Stimulated activated effector memory CD8-positive, alpha-beta T cell treated with anti-CD3 and anti-CD28 coated beads, Interleukin-12 subunit alpha, Interleukin-12 subunit beta, amount 100 ng/mL, for 72 hours (primary cell): ENCODE data around the gene HDDC3.
"Not testable (repeated sequence)": the region's sequence is repeated elsewhere in the genome, so short reads cannot be mapped to it uniquely, and the experiment has no call there.

Experiments used
- ATAC-seq: fragments of 150-1000 bp; cut with Tn5 transposase; 2 replicates; pipeline ENCODE4 v1.10.0; 2021
- DNase-seq, 2 donors: peaks; one replicate each; pipeline ENCODE4 v3.0.0; 2021 to 2022; ENCODE audit warnings: low spot score in 2 of 2
- H3K27ac Mint-ChIP-seq: one replicate; pipeline ENCODE4 v1.8.0; 2022; ENCODE audit warnings: mild to moderate bottlenecking, mixed read lengths
- H3K36me3 Mint-ChIP-seq: one replicate; pipeline ENCODE4 v1.8.0; 2022; ENCODE audit warnings: mild to moderate bottlenecking, mixed read lengths
- H3K4me1 Mint-ChIP-seq: one replicate; pipeline ENCODE4 v1.8.0; 2022; ENCODE audit warnings: mixed read lengths
- H3K4me3 Mint-ChIP-seq: one replicate; pipeline ENCODE4 v1.8.0; 2022; ENCODE audit warnings: mild to moderate bottlenecking, mixed read lengths
- H3K9me3 Mint-ChIP-seq: one replicate; pipeline ENCODE4 v1.8.0; 2022; ENCODE audit warnings: mixed read lengths

The HDDC3 gene

DNA sequence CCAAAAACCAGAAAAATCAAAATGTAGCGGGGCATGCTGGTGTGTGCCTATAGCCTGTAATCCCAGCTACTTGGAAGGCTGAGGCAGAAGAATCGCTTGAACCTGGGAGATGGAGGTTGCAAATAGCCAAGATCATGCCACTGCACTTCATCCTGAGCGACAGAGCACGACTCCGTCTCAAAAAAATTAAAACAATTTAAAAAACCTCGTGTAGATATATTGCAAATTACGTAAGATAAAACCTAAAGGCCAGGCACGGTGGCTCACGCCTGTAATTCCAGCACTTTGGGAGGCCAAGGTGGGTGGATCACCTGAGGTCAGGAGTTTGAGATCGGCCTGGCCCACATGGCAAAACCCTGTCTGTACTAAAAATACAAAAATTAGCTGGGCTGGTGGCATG is 5.6 kb downstream of the HDDC3 start:
- not testable (repeated sequence) for DNase-seq, H3K4me3 Mint-ChIP-seq, H3K27ac Mint-ChIP-seq, H3K9me3 Mint-ChIP-seq, ATAC-seq
- Mint-ChIP-seq H3K4me1 (peaks cover 32% of the 10 kb centered on the region), H3K36me3 (peaks cover 29% of the 10 kb centered on the region)

DNA sequence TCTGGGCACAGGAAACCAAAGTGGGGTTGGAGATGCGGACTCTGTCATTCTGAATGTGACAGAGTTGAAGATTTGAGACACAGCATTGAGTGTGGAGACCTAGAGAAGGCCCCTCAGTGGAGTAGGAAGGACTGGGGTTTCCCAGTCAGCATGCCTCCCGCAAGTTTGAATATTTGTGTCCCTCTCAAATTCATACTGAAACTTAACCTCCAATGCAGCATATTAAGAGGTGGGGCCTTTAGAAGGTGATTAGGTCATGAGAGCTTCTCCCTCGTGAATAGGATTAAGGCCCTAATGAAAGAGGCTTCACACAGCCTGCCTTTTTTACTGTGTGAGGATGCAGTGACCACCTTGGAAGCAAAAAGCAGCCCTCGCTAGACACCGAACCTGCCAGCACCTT is 8.0 kb downstream of the HDDC3 start:
- peak; percentile 79 for ATAC-seq
- H3K9me3 Mint-ChIP-seq, result no peaks in the 10 kb centered on the region
- peak overlapping the region; percentile 80 for H3K27ac Mint-ChIP-seq
- H3K36me3 Mint-ChIP-seq, result peaks cover 44% of the 10 kb centered on the region
- H3K4me1 Mint-ChIP-seq, result peaks cover 25% of the 10 kb centered on the region
- DNase-seq, result no peak
- peak overlapping the region; percentile 18 for H3K4me3 Mint-ChIP-seq

GRCh38 chr15:90922712-90923322 is 9.5 kb downstream of the HDDC3 start:
- peak; percentile 97 for ATAC-seq
- H3K4me1 Mint-ChIP-seq, result peaks cover 25% of the 10 kb centered on the region
- H3K9me3 Mint-ChIP-seq, H3K4me3 Mint-ChIP-seq, DNase-seq: not testable (repeated sequence)
- peaks cover 60% of the 10 kb centered on the region for H3K36me3 Mint-ChIP-seq
- H3K27ac Mint-ChIP-seq, result peak overlapping the region; percentile 80

DNA sequence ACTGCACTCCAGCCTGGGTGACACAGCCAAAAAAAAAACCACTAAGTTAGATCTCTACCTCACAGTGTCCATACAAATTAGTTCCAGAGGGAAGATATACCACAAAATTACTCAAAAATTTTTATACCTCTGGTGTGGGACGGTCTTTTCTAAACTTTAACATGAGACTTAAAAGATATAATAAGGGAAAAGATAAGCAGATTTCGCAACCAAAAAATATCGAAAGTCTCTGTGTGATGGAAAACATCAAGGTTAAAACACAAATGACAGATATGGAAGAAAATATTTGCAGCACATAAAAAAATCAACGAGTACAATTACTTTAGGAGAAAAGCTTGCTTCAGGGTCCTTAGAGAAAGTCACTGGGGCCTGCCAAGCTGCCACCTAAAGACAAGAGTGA is 10.5 kb downstream of the HDDC3 start:
- ATAC-seq, result no peak
- Mint-ChIP-seq H3K4me1 (peaks cover 25% of the 10 kb centered on the region), H3K27ac (no peak overlapping the region), H3K9me3 (no peaks in the 10 kb centered on the region), H3K36me3 (peaks cover 69% of the 10 kb centered on the region), H3K4me3 (no peak overlapping the region)
- no peak for DNase-seq

DNA sequence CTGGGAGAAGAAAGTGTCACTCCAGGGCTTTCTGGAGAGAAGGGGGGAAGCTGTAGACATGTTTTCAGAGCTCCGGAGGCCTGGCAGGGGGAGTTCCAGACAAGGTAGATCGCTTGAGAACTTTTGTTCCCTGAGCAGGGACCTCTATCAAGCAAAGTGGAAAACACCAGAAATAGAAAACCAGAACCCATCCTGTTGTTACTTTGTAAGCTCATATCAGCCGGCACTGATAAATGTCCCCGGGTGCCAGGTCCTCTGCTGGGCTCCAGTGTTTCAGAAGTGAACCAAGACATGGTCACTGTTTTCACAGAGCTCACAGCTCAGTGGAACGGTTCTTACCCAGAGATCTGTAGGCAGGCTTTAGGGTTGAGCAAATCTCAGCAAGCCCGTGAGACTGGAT is 13.5 kb downstream of the HDDC3 start:
- peaks cover 94% of the 10 kb centered on the region for H3K36me3 Mint-ChIP-seq
- DNase-seq (no peak), ATAC-seq (no peak)
- H3K4me3 Mint-ChIP-seq, result no peak overlapping the region
- no peaks in the 10 kb centered on the region for H3K9me3 Mint-ChIP-seq
- peaks cover 22% of the 10 kb centered on the region for H3K4me1 Mint-ChIP-seq
- H3K27ac Mint-ChIP-seq, result no peak overlapping the region

GRCh38 chr15:90918034-90918788 is 14.1 kb downstream of the HDDC3 start:
- Mint-ChIP-seq H3K27ac (no peak overlapping the region), H3K4me3 (no peak overlapping the region)

GRCh38 chr15:90917569-90917968 is 14.8 kb downstream of the HDDC3 start:
- ATAC-seq (no peak), DNase-seq (no peak)
- no peak overlapping the region for H3K4me3 Mint-ChIP-seq
- H3K4me1 Mint-ChIP-seq, result peaks cover 11% of the 10 kb centered on the region
- no peaks in the 10 kb centered on the region for H3K9me3 Mint-ChIP-seq
- peaks cover 97% of the 10 kb centered on the region for H3K36me3 Mint-ChIP-seq
- H3K27ac Mint-ChIP-seq, result peak overlapping the region; percentile 32

More at GRCh38 chr15:90918034-90918788, 14.1 kb downstream of the HDDC3 start:
- ATAC-seq, result no peak
- DNase-seq, result no peak
- peaks cover 94% of the 10 kb centered on the region for H3K36me3 Mint-ChIP-seq
- H3K4me1 Mint-ChIP-seq, result peaks cover 17% of the 10 kb centered on the region
- no peaks in the 10 kb centered on the region for H3K9me3 Mint-ChIP-seq

DNA sequence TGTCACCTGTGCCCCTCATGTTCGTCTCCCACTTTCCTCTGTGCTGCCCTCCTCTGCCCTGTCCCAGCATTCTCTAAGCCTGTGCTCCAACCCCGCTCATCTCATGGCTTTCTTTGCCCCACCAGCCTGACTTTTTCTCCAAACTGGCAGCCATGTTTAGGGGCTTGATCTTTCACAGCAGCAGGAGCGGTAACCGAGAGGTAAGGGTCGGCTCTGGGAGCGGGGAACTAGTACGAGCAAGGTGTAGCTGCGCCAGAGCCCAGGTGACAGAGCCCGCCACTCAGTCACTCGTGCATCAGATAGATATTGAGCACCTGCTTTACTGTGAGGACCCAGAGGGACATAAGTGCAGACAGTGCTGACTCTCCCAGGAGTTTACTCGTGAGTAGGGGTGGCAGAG is 15.9 kb downstream of the HDDC3 start:
- Mint-ChIP-seq H3K4me1 (peaks cover 5% of the 10 kb centered on the region), H3K27ac (peak overlapping the region; percentile 14), H3K9me3 (no peaks in the 10 kb centered on the region), H3K36me3 (peaks cover 97% of the 10 kb centered on the region), H3K4me3 (no peak overlapping the region)
- DNase-seq (no peak), ATAC-seq (no peak)

DNA sequence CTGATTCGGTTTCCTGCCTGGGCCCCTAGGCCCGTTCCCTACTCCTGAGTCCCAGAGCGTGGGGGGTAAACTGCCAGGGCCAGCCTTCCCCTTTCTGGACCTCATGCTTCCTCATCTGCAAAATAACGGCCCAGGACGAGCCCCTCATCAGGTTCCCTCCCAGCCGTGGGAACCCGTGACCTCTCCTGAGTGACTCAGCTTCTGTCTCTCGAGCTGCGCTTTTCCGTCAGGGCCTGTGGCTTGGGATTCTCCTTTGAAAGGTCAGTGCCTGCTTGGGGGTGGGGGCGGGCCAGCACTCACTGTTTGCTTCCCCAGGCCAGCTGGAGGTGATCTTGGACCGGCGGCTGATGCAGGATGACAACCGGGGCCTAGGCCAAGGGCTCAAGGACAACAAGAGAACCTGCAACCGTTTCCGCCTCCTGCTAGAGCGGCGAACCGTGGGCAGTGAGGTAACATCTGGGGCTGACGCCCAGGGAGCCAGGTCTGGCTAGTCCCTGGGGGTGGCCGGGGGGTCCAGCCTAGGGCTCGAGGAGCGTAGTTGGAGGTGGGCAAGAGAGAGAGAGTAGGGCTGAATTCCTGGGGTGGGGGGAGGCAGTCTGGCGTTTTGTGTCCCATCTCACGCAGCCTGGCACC is 16.4 kb downstream of the HDDC3 start:
- Mint-ChIP-seq H3K4me3 (no peak overlapping the region), H3K9me3 (no peaks in the 10 kb centered on the region), H3K36me3 (peaks cover 97% of the 10 kb centered on the region), H3K4me1 (no peaks in the 10 kb centered on the region), H3K27ac (peak overlapping the region; percentile 40)
- ATAC-seq (no peak), DNase-seq (no peak)

GRCh38 chr15:90915216-90915807 is 17.0 kb downstream of the HDDC3 start:
- no peak for ATAC-seq
- DNase-seq, result no peak
- peaks cover 97% of the 10 kb centered on the region for H3K36me3 Mint-ChIP-seq
- no peak overlapping the region for H3K4me3 Mint-ChIP-seq
- H3K9me3 Mint-ChIP-seq, result no peaks in the 10 kb centered on the region
- no peaks in the 10 kb centered on the region for H3K4me1 Mint-ChIP-seq
- H3K27ac Mint-ChIP-seq, result peak overlapping the region; percentile 40

- Mint-ChIP-seq H3K27ac (no peak overlapping the region), H3K36me3 (peaks cover 97% of the 10 kb centered on the region), H3K4me1 (no peaks in the 10 kb centered on the region), H3K9me3 (no peaks in the 10 kb centered on the region), H3K4me3 (no peak overlapping the region)
- no peak for DNase-seq
- no peak for ATAC-seq
Observed at GRCh38 chr15:90914305-90915080, 17.9 kb downstream of the HDDC3 start.

DNA sequence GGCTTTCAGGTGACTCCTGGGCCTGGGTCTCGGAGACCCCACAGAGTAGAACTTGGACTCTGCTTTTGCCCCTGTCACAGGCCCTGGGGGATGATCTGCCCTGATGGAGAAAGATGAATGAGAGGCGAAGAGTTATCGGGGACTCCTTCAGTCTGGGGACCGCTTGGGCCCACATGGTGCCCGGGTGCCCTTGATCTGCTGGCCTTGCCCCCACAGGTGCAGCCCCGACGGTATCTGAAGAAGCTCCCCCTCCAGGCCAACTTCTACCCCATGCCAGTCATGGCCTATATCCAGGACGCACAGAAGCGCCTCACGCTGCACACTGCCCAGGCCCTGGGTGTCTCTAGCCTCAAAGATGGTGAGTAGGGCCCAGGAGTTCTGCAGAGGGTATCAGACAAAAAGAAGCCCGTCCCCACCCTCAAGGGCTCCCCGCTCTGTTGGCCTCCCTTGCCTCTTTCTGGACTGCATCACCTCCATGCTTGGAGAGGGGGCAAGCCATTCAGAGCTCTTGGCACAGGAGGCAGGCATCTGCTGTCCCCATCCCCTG is 18.9 kb downstream of the HDDC3 start:
- no peak overlapping the region for H3K4me3 Mint-ChIP-seq
- H3K4me1 Mint-ChIP-seq, result no peaks in the 10 kb centered on the region
- peak overlapping the region; percentile 50 for H3K27ac Mint-ChIP-seq
- peaks cover 97% of the 10 kb centered on the region for H3K36me3 Mint-ChIP-seq
- no peaks in the 10 kb centered on the region for H3K9me3 Mint-ChIP-seq
- ATAC-seq (no peak), DNase-seq (no peak)

- no peaks in the 10 kb centered on the region for H3K9me3 Mint-ChIP-seq
- H3K4me1 Mint-ChIP-seq, result no peaks in the 10 kb centered on the region
- no peak for DNase-seq
- no peak for ATAC-seq
- peaks cover 97% of the 10 kb centered on the region for H3K36me3 Mint-ChIP-seq
- peak overlapping the region; percentile 50 for H3K27ac Mint-ChIP-seq
- no peak overlapping the region for H3K4me3 Mint-ChIP-seq
Observed at GRCh38 chr15:90912770-90913075, 19.6 kb downstream of the HDDC3 start.

- H3K27ac Mint-ChIP-seq, result no peak overlapping the region
- H3K4me3 Mint-ChIP-seq, result no peak overlapping the region
- no peak for ATAC-seq
- H3K9me3 Mint-ChIP-seq, result no peaks in the 10 kb centered on the region
- no peaks in the 10 kb centered on the region for H3K4me1 Mint-ChIP-seq
- no peak for DNase-seq
- H3K36me3 Mint-ChIP-seq, result peaks cover 97% of the 10 kb centered on the region
Observed at GRCh38 chr15:90911906-90912769, 20.2 kb downstream of the HDDC3 start.
